ENCODE results near the gene SNX7. TPM values are rescaled to one million over a fixed set of nuclear protein-coding genes. Genes with fewer than 3 reads are reported as not detected.

The SNX7 gene
- total and polyA plus RNA-seq, 2 donors (not counting 1 experiment from before 2014, with no cell fraction given), result not detected

GRCh38 chr1:98723574-98723973, 62.1 kb downstream of the SNX7 start:
- ChIA-PET POLR2A (no interaction called here), CTCF (no interaction called here)
- no peak for ATAC-seq (ENCODE audit: low read depth)
- H3K4me1 Mint-ChIP-seq, result no peaks in the 10 kb centered on the region
- no peaks in the 10 kb centered on the region for H3K4me1 ChIP-seq (ENCODE audit: control insufficient read depth in 2 of 2, insufficient read depth in 2 of 2, low read length in 2 of 2)
- DNase-seq, result no peak
- no peak overlapping the region for H3K4me3 Mint-ChIP-seq
- intact Hi-C loops (cut with micrococcal nuclease), result no loop called here
- no peak overlapping the region for H3K27ac Mint-ChIP-seq
- no peaks in the 10 kb centered on the region for H4K20me1 ChIP-seq (ENCODE audit: control insufficient read depth, insufficient read depth, low read length, poor library complexity, severe bottlenecking)
- H3K9me3 Mint-ChIP-seq (ENCODE audit: insufficient read depth), result no peaks in the 10 kb centered on the region
- TF ChIP-seq EZH2 (IDR thresholded peaks at IDR 0.05; ENCODE audit: borderline replicate concordance, insufficient read depth, low read depth, low read length, poor library complexity, severe bottlenecking) (no peak), CTCF (IDR thresholded peaks at IDR 0.05) (no peak)
- H3K27me3 Mint-ChIP-seq, result peaks cover 3% of the 10 kb centered on the region
- H3K4me2 ChIP-seq (replicated peaks; ENCODE audit: low read depth, low read length, poor library complexity, severe bottlenecking), result no peak overlapping the region
- H3K27me3 ChIP-seq (replicated peaks in 1 of 4; ENCODE audit: control extremely low read depth in 1 of 4, control insufficient read depth in 3 of 4, insufficient read depth in 4 of 4, low read length in 3 of 4), result no peaks in the 10 kb centered on the region
- no peak overlapping the region for H2AFZ ChIP-seq (ENCODE audit: insufficient read depth, low read depth, low read length, poor library complexity, severe bottlenecking)
- no peaks in the 10 kb centered on the region for H3K9me3 ChIP-seq (ENCODE audit: control extremely low read depth in 1 of 3, control insufficient read depth in 2 of 3, insufficient read depth in 1 of 3, low read length in 2 of 3)
- H3K36me3 ChIP-seq (replicated peaks in 1 of 2; ENCODE audit: control extremely low read depth in 1 of 2, control insufficient read depth in 1 of 2, extremely low read depth in 1 of 2, insufficient read depth in 2 of 2, low read length in 1 of 2), result no peaks in the 10 kb centered on the region
- H3K9ac ChIP-seq (ENCODE audit: low read length), result no peak overlapping the region
- H3K79me2 ChIP-seq (ENCODE audit: control insufficient read depth, insufficient read depth, low read length), result no peaks in the 10 kb centered on the region
- H3K4me3 ChIP-seq (ENCODE audit: control extremely low read depth in 1 of 5, extremely low read depth in 1 of 5, insufficient read depth in 1 of 5, low read depth in 2 of 5, low read length in 4 of 5), result no peak overlapping the region
- H3K27ac ChIP-seq (ENCODE audit: low read length in 2 of 2), result no peak overlapping the region
- WGBS (ENCODE audit: insufficient coverage), result 47% methylated on average over 2 of the region's 8 CpGs

DNA sequence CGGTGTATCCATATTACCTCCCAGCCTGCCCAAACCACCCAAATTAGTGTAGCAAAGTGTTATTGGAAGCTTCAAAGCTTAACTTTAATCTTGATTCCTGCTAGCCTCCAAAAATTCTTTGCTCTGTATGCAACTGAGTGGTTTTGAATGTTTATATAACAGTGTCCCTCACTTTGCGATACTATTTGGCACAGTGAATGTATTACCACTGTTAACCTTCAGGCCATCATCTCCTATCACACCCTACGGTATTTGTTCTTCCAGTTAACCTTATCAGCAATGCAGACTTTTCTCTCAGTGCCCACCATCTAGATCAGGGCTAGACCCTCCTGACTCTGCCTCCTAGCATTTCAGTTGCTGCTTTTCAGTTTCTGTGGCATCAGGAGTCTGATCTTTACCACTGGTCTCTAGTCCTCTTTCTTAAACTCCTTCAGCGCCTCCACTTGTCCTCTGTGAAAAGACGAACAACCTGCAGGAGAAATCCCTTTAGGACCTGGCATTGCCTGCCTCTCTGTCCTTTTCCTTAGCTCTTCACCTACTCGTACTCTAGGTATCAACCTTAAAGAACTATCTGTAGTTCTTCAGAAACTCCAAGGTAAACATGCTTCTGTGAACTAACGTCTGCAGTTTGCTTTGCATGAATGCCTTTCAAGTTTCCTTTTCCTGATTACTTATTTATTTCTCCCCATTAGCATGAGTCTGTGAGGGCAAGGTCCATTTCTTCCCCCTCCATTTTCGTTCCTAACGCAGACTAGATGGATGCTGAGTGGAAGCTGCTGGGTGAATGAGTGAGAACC, 71.7 kb downstream of the SNX7 start:
- H3K4me1 Mint-ChIP-seq, result no peaks in the 10 kb centered on the region
- DNase-seq, result no peak

More for the DNA sequence above, 71.7 kb downstream of the SNX7 start:
- no peak overlapping the region for H3K4me2 ChIP-seq (replicated peaks; ENCODE audit: low read depth, low read length, poor library complexity, severe bottlenecking)
- no peaks in the 10 kb centered on the region for H3K36me3 ChIP-seq (replicated peaks in 1 of 2; ENCODE audit: control extremely low read depth in 1 of 2, control insufficient read depth in 1 of 2, extremely low read depth in 1 of 2, insufficient read depth in 2 of 2, low read length in 1 of 2)
- no peaks in the 10 kb centered on the region for H3K9me3 ChIP-seq (ENCODE audit: control extremely low read depth in 1 of 3, control insufficient read depth in 2 of 3, insufficient read depth in 1 of 3, low read length in 2 of 3)
- H2AFZ ChIP-seq (ENCODE audit: insufficient read depth, low read depth, low read length, poor library complexity, severe bottlenecking), result no peak overlapping the region
- H3K27me3 ChIP-seq (replicated peaks in 1 of 4; ENCODE audit: control extremely low read depth in 1 of 4, control insufficient read depth in 3 of 4, insufficient read depth in 4 of 4, low read length in 3 of 4), result no peaks in the 10 kb centered on the region
- no peaks in the 10 kb centered on the region for H4K20me1 ChIP-seq (ENCODE audit: control insufficient read depth, insufficient read depth, low read length, poor library complexity, severe bottlenecking)
- no peaks in the 10 kb centered on the region for H3K27me3 Mint-ChIP-seq
- no peaks in the 10 kb centered on the region for H3K79me2 ChIP-seq (ENCODE audit: control insufficient read depth, insufficient read depth, low read length)
- ChIA-PET POLR2A (no interaction called here), CTCF (no interaction called here)
- intact Hi-C loops (cut with micrococcal nuclease), result no loop called here
- no peaks in the 10 kb centered on the region for H3K9me3 Mint-ChIP-seq (ENCODE audit: insufficient read depth)
- H3K27ac Mint-ChIP-seq, result no peak overlapping the region
- WGBS (ENCODE audit: insufficient coverage), result 91% methylated on average over 4 of the region's 9 CpGs
- H3K4me1 ChIP-seq (ENCODE audit: control insufficient read depth in 2 of 2, insufficient read depth in 2 of 2, low read length in 2 of 2), result no peaks in the 10 kb centered on the region
- H3K9ac ChIP-seq (ENCODE audit: low read length), result no peak overlapping the region
- TF ChIP-seq EZH2 (IDR thresholded peaks at IDR 0.05; ENCODE audit: borderline replicate concordance, insufficient read depth, low read depth, low read length, poor library complexity, severe bottlenecking), result no peak
- no peak for TF ChIP-seq CTCF (IDR thresholded peaks at IDR 0.05)
- no peak overlapping the region for H3K4me3 Mint-ChIP-seq
- H3K27ac ChIP-seq (ENCODE audit: low read length in 2 of 2), result no peak overlapping the region
- ATAC-seq (ENCODE audit: low read depth), result no peak
- H3K4me3 ChIP-seq (ENCODE audit: control extremely low read depth in 1 of 5, extremely low read depth in 1 of 5, insufficient read depth in 1 of 5, low read depth in 2 of 5, low read length in 4 of 5), result no peak overlapping the region
